WTC11 (cell line): ENCODE measurements around the gene CORO6. TPM values are rescaled to one million over a fixed set of nuclear protein-coding genes. Genes with fewer than 3 reads are reported as not detected.

Experiments used
- ATAC-seq: fragments of 200-7000 bp; cut with Tn5 transposase; 2 replicates; pipeline ENCODE4 v1.10.0; 2021; ENCODE audit warnings: mild to moderate bottlenecking, moderate library complexity
- CTCF ChIA-PET: fragments of 300-600 bp; sonication (Branson Sonifier 250); formaldehyde crosslinking; loops from one replicate; lab custom pipeline; 2021; ENCODE audit warnings: antibody characterized with exemption; lab: Charles Lee
- POLR2A ChIA-PET: fragments of 350-600 bp; sonication (Branson Sonifier 250); formaldehyde crosslinking; loops from one replicate; lab custom pipeline; 2021; ENCODE audit warnings: antibody characterized with exemption; lab: Charles Lee
- DNase-seq: peaks from one replicate; pipeline ENCODE4 v3.0.0; 2021; ENCODE audit warnings: low spot score
- H3K27ac Mint-ChIP-seq: 2 replicates; pipeline ENCODE4 v1.8.0; 2021; ENCODE audit warnings: mixed read lengths
- H3K27me3 Mint-ChIP-seq: 2 replicates; pipeline ENCODE4 v1.8.0; 2021; ENCODE audit warnings: low read depth, mild to moderate bottlenecking, moderate library complexity, mixed read lengths
- H3K36me3 Mint-ChIP-seq: 2 replicates; pipeline ENCODE4 v1.8.0; 2021; ENCODE audit warnings: mixed read lengths
- H3K4me1 Mint-ChIP-seq: 2 replicates; pipeline ENCODE4 v1.8.0; 2022; ENCODE audit warnings: mixed read lengths
- H3K4me3 Mint-ChIP-seq: 2 replicates; pipeline ENCODE4 v1.8.0; 2021; ENCODE audit warnings: mild to moderate bottlenecking, moderate library complexity, mixed read lengths
- H3K9me3 Mint-ChIP-seq: 2 replicates; pipeline ENCODE4 v1.8.0; 2021; ENCODE audit warnings: mixed read lengths
- AR ChIP-seq: fragments of 250-450 bp; sonication (Bioruptor Pico); IDR thresholded peaks from 2 replicates; pipeline ENCODE4 v1.9.0; 2021; ENCODE audit warnings: mild to moderate bottlenecking
- CDX4 ChIP-seq: fragments of 250-450 bp; sonication (Bioruptor Pico); IDR thresholded peaks from 2 replicates; pipeline ENCODE4 v1.9.0; 2021; ENCODE audit warnings: moderate library complexity, mild to moderate bottlenecking, inconsistent platforms, borderline replicate concordance
- E2F5 ChIP-seq: sonication (generic); formaldehyde crosslinking; IDR thresholded peaks from 2 replicates; pipeline ENCODE4 v1.8.1; 2022; ENCODE audit warnings: mild to moderate bottlenecking, moderate library complexity, missing genetic modification reagents
- GRHL2 ChIP-seq: fragments of 250-450 bp; sonication (Bioruptor Pico); IDR thresholded peaks from 2 replicates; pipeline ENCODE4 v1.8.0; 2022; ENCODE audit warnings: mild to moderate bottlenecking, moderate library complexity; ENCODE audit not compliant: insufficient replicate concordance, severe bottlenecking
- NFATC4 ChIP-seq: fragments of 250-450 bp; sonication (Bioruptor Pico); IDR thresholded peaks from 2 replicates; pipeline ENCODE4 v1.9.0; 2021; ENCODE audit warnings: mild to moderate bottlenecking
- NR2C2 ChIP-seq: sonication (generic); formaldehyde crosslinking; IDR thresholded peaks from 2 replicates; pipeline ENCODE4 v1.8.0; 2022; ENCODE audit warnings: mild to moderate bottlenecking, missing genetic modification reagents
- OVOL2 ChIP-seq: fragments of 250-450 bp; sonication (Bioruptor Pico); IDR thresholded peaks from 2 replicates; pipeline ENCODE4 v1.9.0; 2021; ENCODE audit warnings: mild to moderate bottlenecking, borderline replicate concordance
- RELA ChIP-seq: sonication (generic); formaldehyde crosslinking; IDR thresholded peaks from 2 replicates; pipeline ENCODE4 v1.8.1; 2022; ENCODE audit warnings: missing genetic modification reagents, mild to moderate bottlenecking, borderline replicate concordance
- RORB ChIP-seq: fragments of 250-450 bp; sonication (Bioruptor Pico); IDR thresholded peaks from 2 replicates; pipeline ENCODE4 v1.9.0; 2021; ENCODE audit warnings: mild to moderate bottlenecking
- SP1 ChIP-seq: sonication (generic); formaldehyde crosslinking; conservative IDR thresholded peaks from 2 replicates; pipeline ENCODE4 v1.8.1; 2022; ENCODE audit warnings: missing genetic modification reagents
- TEAD1 ChIP-seq: sonication (generic); formaldehyde crosslinking; IDR thresholded peaks from 2 replicates; pipeline ENCODE4 v1.8.0; 2022; ENCODE audit warnings: mild to moderate bottlenecking, missing genetic modification reagents
- ZNF138 ChIP-seq: sonication (generic); formaldehyde crosslinking; conservative IDR thresholded peaks from 2 replicates; pipeline ENCODE4 v1.8.1; 2022; ENCODE audit warnings: mild to moderate bottlenecking, moderate library complexity, missing genetic modification reagents
- ZNF416 ChIP-seq: fragments of 250-450 bp; sonication (Bioruptor Pico); IDR thresholded peaks from 2 replicates; pipeline ENCODE4 v1.9.0; 2021; ENCODE audit warnings: mild to moderate bottlenecking, inconsistent platforms
- ZNF512 ChIP-seq: sonication (generic); formaldehyde crosslinking; IDR thresholded peaks from 2 replicates; pipeline ENCODE4 v1.8.1; 2022; ENCODE audit warnings: missing genetic modification reagents, borderline replicate concordance
- total RNA-seq: library from RNA; stranded (reverse); gene quantifications from 3 replicates; pipeline ENCODE4 v1.2.3, GENCODE V29; 2021
- TF ChIP-seq, protein P1 (sequence below): sonication (generic); formaldehyde crosslinking; IDR thresholded peaks from 2 replicates; pipeline ENCODE4 v1.8.1; 2022; ENCODE audit warnings: low read depth, missing genetic modification reagents, borderline replicate concordance
- TF ChIP-seq, protein P2 (sequence below): sonication (generic); formaldehyde crosslinking; IDR thresholded peaks from 2 replicates; pipeline ENCODE4 v1.8.1; 2022; ENCODE audit warnings: low read depth, mild to moderate bottlenecking, moderate library complexity, missing genetic modification reagents, borderline replicate concordance
- TF ChIP-seq, protein P3 (sequence below): sonication (generic); formaldehyde crosslinking; IDR thresholded peaks from 2 replicates; pipeline ENCODE4 v1.8.1; 2023; ENCODE audit warnings: mild to moderate bottlenecking, moderate library complexity, missing genetic modification reagents

The CORO6 gene
- total RNA-seq, 1 experiment from 2014 or later = 8.9 TPM

GRCh38 chr17:29650396-29650795 is 27.7 kb upstream of the CORO6 start:
- Mint-ChIP-seq H3K4me1 (no peaks in the 10 kb centered on the region), H3K27ac (no peak overlapping the region), H3K4me3 (no peak overlapping the region), H3K9me3 (no peaks in the 10 kb centered on the region), H3K36me3 (no peaks in the 10 kb centered on the region), H3K27me3 (no peaks in the 10 kb centered on the region)
- POLR2A ChIA-PET = no interaction called here
- TF ChIP-seq ZNF138 = no peak
- no peak for TF ChIP-seq CDX4 (CRISPR knock-in tag)
- TF ChIP-seq RELA (CRISPR knock-in tag) = no peak
- no peak for TF ChIP-seq TEAD1 (CRISPR knock-in tag)
- TF ChIP-seq NFATC4 = no peak
- TF ChIP-seq SP1 (CRISPR knock-in tag) = no peak
- no peak for TF ChIP-seq OVOL2 (CRISPR knock-in tag)
- no peak for TF ChIP-seq AR (CRISPR knock-in tag)
- no peak for TF ChIP-seq ZNF512 (CRISPR knock-in tag)
- TF ChIP-seq ZNF416 = no peak
- TF ChIP-seq, protein P1, sequence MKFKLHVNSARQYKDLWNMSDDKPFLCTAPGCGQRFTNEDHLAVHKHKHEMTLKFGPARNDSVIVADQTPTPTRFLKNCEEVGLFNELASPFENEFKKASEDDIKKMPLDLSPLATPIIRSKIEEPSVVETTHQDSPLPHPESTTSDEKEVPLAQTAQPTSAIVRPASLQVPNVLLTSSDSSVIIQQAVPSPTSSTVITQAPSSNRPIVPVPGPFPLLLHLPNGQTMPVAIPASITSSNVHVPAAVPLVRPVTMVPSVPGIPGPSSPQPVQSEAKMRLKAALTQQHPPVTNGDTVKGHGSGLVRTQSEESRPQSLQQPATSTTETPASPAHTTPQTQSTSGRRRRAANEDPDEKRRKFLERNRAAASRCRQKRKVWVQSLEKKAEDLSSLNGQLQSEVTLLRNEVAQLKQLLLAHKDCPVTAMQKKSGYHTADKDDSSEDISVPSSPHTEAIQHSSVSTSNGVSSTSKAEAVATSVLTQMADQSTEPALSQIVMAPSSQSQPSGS = no peak
- no peak for TF ChIP-seq GRHL2 (CRISPR knock-in tag)
- TF ChIP-seq, protein P2, sequence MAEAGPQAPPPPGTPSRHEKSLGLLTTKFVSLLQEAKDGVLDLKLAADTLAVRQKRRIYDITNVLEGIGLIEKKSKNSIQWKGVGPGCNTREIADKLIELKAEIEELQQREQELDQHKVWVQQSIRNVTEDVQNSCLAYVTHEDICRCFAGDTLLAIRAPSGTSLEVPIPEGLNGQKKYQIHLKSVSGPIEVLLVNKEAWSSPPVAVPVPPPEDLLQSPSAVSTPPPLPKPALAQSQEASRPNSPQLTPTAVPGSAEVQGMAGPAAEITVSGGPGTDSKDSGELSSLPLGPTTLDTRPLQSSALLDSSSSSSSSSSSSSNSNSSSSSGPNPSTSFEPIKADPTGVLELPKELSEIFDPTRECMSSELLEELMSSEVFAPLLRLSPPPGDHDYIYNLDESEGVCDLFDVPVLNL (CRISPR knock-in tag) = no peak
- TF ChIP-seq NR2C2 (CRISPR knock-in tag) = no peak
- TF ChIP-seq, protein P3, sequence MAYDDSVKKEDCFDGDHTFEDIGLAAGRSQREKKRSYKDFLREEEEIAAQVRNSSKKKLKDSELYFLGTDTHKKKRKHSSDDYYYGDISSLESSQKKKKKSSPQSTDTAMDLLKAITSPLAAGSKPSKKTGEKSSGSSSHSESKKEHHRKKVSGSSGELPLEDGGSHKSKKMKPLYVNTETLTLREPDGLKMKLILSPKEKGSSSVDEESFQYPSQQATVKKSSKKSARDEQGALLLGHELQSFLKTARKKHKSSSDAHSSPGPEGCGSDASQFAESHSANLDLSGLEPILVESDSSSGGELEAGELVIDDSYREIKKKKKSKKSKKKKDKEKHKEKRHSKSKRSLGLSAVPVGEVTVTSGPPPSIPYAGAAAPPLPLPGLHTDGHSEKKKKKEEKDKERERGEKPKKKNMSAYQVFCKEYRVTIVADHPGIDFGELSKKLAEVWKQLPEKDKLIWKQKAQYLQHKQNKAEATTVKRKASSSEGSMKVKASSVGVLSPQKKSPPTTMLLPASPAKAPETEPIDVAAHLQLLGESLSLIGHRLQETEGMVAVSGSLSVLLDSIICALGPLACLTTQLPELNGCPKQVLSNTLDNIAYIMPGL (CRISPR knock-in tag) = no peak
- TF ChIP-seq E2F5 (CRISPR knock-in tag) = no peak
- no peak for TF ChIP-seq RORB
- ATAC-seq (no peak), DNase-seq (no peak)
- CTCF ChIA-PET = interaction anchor here (1.7 kb wide), 1 partner anchor 11 kb away, joined by 4 read pairs; no protein-coding TSS in a partner anchor
